ENCODE measurements around the gene GM2A. TPM values are rescaled to one million over a fixed set of nuclear protein-coding genes. Genes with fewer than 3 reads are reported as not detected.
"Not testable (repeated sequence)": the region's sequence is repeated elsewhere in the genome, so short reads cannot be mapped to it uniquely, and the experiment has no call there.

Gene GM2A
- total RNA-seq, 2 experiments from 2014 or later = 18.0 to 18.8 TPM

- H3K36me3 Mint-ChIP-seq = peaks cover 32% of the 10 kb centered on the region
- peaks cover 66% of the 10 kb centered on the region for H3K4me1 Mint-ChIP-seq
- peak overlapping the region; percentile 88 for H3K4me3 Mint-ChIP-seq
- no peaks in the 10 kb centered on the region for H3K27me3 Mint-ChIP-seq
- no peaks in the 10 kb centered on the region for H3K9me3 Mint-ChIP-seq
- peak overlapping the region; percentile 84 for H3K27ac Mint-ChIP-seq
- peak; percentile 57 for DNase-seq
Measured at GRCh38 chr5:151222790-151223446, 30.1 kb upstream of the GM2A start.

GRCh38 chr5:151223447-151224264 lies 29.3 kb upstream of the GM2A start, which contains the start of gene CCDC69:
CCDC69 (minus strand) TSS chr5:151224092; CDS start chr5:151223970, 122 bp downstream.
- H3K9me3 Mint-ChIP-seq = no peaks in the 10 kb centered on the region
- peak within 1 kb of the TSS; percentile 84 for H3K27ac Mint-ChIP-seq
- peak; percentile 71 for DNase-seq
- H3K27me3 Mint-ChIP-seq = no peaks in the 10 kb centered on the region
- H3K36me3 Mint-ChIP-seq = peaks cover 27% of the 10 kb centered on the region
- H3K4me3 Mint-ChIP-seq = peak within 1 kb of the TSS; percentile 88
- H3K4me1 Mint-ChIP-seq = peaks cover 58% of the 10 kb centered on the region

GRCh38 chr5:151224372-151224771 lies 28.6 kb upstream of the GM2A start:
- Mint-ChIP-seq H3K27me3 (no peaks in the 10 kb centered on the region), H3K27ac (peak overlapping the region; percentile 84), H3K36me3 (peaks cover 23% of the 10 kb centered on the region), H3K4me1 (peaks cover 51% of the 10 kb centered on the region), H3K9me3 (no peaks in the 10 kb centered on the region), H3K4me3 (peak overlapping the region; percentile 88)
- no peak for DNase-seq

GRCh38 chr5:151225071-151225470 lies 27.9 kb upstream of the GM2A start:
- Mint-ChIP-seq H3K27ac (peak overlapping the region; percentile 84), H3K27me3 (no peaks in the 10 kb centered on the region), H3K36me3 (peaks cover 19% of the 10 kb centered on the region), H3K9me3 (no peaks in the 10 kb centered on the region), H3K4me1 (peaks cover 46% of the 10 kb centered on the region), H3K4me3 (peak overlapping the region; percentile 22)
- no peak for DNase-seq

- H3K36me3 Mint-ChIP-seq = peaks cover 16% of the 10 kb centered on the region
- H3K9me3 Mint-ChIP-seq = no peaks in the 10 kb centered on the region
- H3K27me3 Mint-ChIP-seq = no peaks in the 10 kb centered on the region
- H3K27ac Mint-ChIP-seq = peak overlapping the region; percentile 84
- peak overlapping the region; percentile 22 for H3K4me3 Mint-ChIP-seq
- DNase-seq = no peak
- peaks cover 42% of the 10 kb centered on the region for H3K4me1 Mint-ChIP-seq
Measured at GRCh38 chr5:151225475-151225874, 27.5 kb upstream of the GM2A start.

- no peak for DNase-seq
- Mint-ChIP-seq H3K27me3 (no peaks in the 10 kb centered on the region), H3K27ac (no peak overlapping the region), H3K4me1 (peaks cover 18% of the 10 kb centered on the region), H3K36me3 (no peaks in the 10 kb centered on the region), H3K9me3 (no peaks in the 10 kb centered on the region), H3K4me3 (no peak overlapping the region)
Measured at GRCh38 chr5:151227918-151228447, 25.0 kb upstream of the GM2A start.

- Mint-ChIP-seq H3K9me3 (no peaks in the 10 kb centered on the region), H3K27me3 (no peaks in the 10 kb centered on the region), H3K4me3 (no peak overlapping the region), H3K27ac (no peak overlapping the region), H3K36me3 (no peaks in the 10 kb centered on the region), H3K4me1 (peaks cover 21% of the 10 kb centered on the region)
- no peak for DNase-seq
Measured at GRCh38 chr5:151228986-151229385, 24.0 kb upstream of the GM2A start.

GRCh38 chr5:151230048-151230680 lies 22.8 kb upstream of the GM2A start:
- Mint-ChIP-seq H3K27ac (no peak overlapping the region), H3K4me3 (no peak overlapping the region), H3K4me1 (peaks cover 21% of the 10 kb centered on the region), H3K9me3 (no peaks in the 10 kb centered on the region), H3K36me3 (no peaks in the 10 kb centered on the region), H3K27me3 (no peaks in the 10 kb centered on the region)
- no peak for DNase-seq

- peaks cover 3% of the 10 kb centered on the region for H3K36me3 Mint-ChIP-seq
- no peak overlapping the region for H3K4me3 Mint-ChIP-seq
- H3K27ac Mint-ChIP-seq = no peak overlapping the region
- H3K9me3 Mint-ChIP-seq = peaks cover 2% of the 10 kb centered on the region
- no peak for DNase-seq
- no peaks in the 10 kb centered on the region for H3K27me3 Mint-ChIP-seq
- peaks cover 18% of the 10 kb centered on the region for H3K4me1 Mint-ChIP-seq
Measured at GRCh38 chr5:151231359-151231758, 21.6 kb upstream of the GM2A start.

- H3K4me1 Mint-ChIP-seq = peaks cover 29% of the 10 kb centered on the region
- no peaks in the 10 kb centered on the region for H3K27me3 Mint-ChIP-seq
- H3K4me3 Mint-ChIP-seq = no peak overlapping the region
- no peak overlapping the region for H3K27ac Mint-ChIP-seq
- peaks cover 3% of the 10 kb centered on the region for H3K36me3 Mint-ChIP-seq
- peaks cover 2% of the 10 kb centered on the region for H3K9me3 Mint-ChIP-seq
- DNase-seq = no peak
Measured at GRCh38 chr5:151233616-151234085, 19.3 kb upstream of the GM2A start.

GRCh38 chr5:151234476-151235238 lies 18.3 kb upstream of the GM2A start:
- Mint-ChIP-seq H3K4me3 (peak overlapping the region; percentile 12), H3K36me3 (peaks cover 3% of the 10 kb centered on the region), H3K27me3 (no peaks in the 10 kb centered on the region), H3K27ac (peak overlapping the region; percentile 59), H3K9me3 (peaks cover 2% of the 10 kb centered on the region), H3K4me1 (peaks cover 37% of the 10 kb centered on the region)
- no peak for DNase-seq

- not testable (repeated sequence) for H3K27ac Mint-ChIP-seq, DNase-seq, H3K4me3 Mint-ChIP-seq, H3K27me3 Mint-ChIP-seq, H3K9me3 Mint-ChIP-seq, H3K36me3 Mint-ChIP-seq
- H3K4me1 Mint-ChIP-seq = peaks cover 37% of the 10 kb centered on the region
Measured at GRCh38 chr5:151235239-151235571, 17.8 kb upstream of the GM2A start.

GRCh38 chr5:151236888-151237287 lies 16.1 kb upstream of the GM2A start:
- Mint-ChIP-seq H3K27ac (no peak overlapping the region), H3K4me3 (no peak overlapping the region), H3K4me1 (peaks cover 37% of the 10 kb centered on the region), H3K36me3 (peaks cover 3% of the 10 kb centered on the region), H3K9me3 (peaks cover 2% of the 10 kb centered on the region), H3K27me3 (no peaks in the 10 kb centered on the region)
- DNase-seq = no peak

GRCh38 chr5:151237685-151238084 lies 15.3 kb upstream of the GM2A start:
- Mint-ChIP-seq H3K27ac (peak overlapping the region; percentile 77), H3K4me1 (peaks cover 37% of the 10 kb centered on the region), H3K27me3 (no peaks in the 10 kb centered on the region), H3K36me3 (peaks cover 3% of the 10 kb centered on the region), H3K9me3 (peaks cover 2% of the 10 kb centered on the region), H3K4me3 (no peak overlapping the region)
- no peak for DNase-seq
